HL-60 (cell line): Measurements from ENCODE around the gene MFSD2B.

Source experiments
- DNase-seq, 2 experiments: peaks; one replicate each; pipeline ENCODE4 v3.0.0-alpha.2; 2010 to 2020; ENCODE audit warnings: low read depth in 1 of 2, low spot score in 1 of 2
- H3K27ac ChIP-seq: fragments of 250-450 bp; sonication (Bioruptor Pico); replicated peaks from 2 replicates; pipeline ENCODE4 v1.5.1; 2020; ENCODE audit warnings: mild to moderate bottlenecking, moderate library complexity
- H3K27me3 ChIP-seq: fragments of 250-450 bp; sonication (Bioruptor Pico); 2 replicates; pipeline ENCODE4 v1.5.1; 2021; ENCODE audit warnings: mild to moderate bottlenecking, moderate library complexity; ENCODE audit not compliant: insufficient read depth, poor library complexity, severe bottlenecking
- H3K4me3 ChIP-seq: replicated peaks from 2 replicates; pipeline ENCODE4 v1.5.1; 2011; ENCODE audit warnings: mild to moderate bottlenecking, control low read depth, low read length; ENCODE audit not compliant: insufficient read depth
- GABPA ChIP-seq: IDR thresholded peaks from 2 replicates; pipeline ENCODE4 v1.6.1; 2012; ENCODE audit warnings: low read depth
- POLR2AphosphoS5 ChIP-seq: IDR thresholded peaks from 2 replicates; pipeline ENCODE4 v1.6.1; 2012; ENCODE audit warnings: low read depth
- SPI1 ChIP-seq: IDR thresholded peaks from 2 replicates; pipeline ENCODE4 v1.6.1; 2012; ENCODE audit warnings: low read depth, mild to moderate bottlenecking, borderline replicate concordance
- long read RNA-seq: library from polyadenylated mRNA; unstranded; transcript quantifications from one replicate; pipeline ENCODE4 v2.0.0, GENCODE V29; 2020
- TF ChIP-seq, protein P1 (sequence below): IDR thresholded peaks from 2 replicates; pipeline ENCODE4 v1.6.1; 2012; ENCODE audit warnings: low read depth; ENCODE audit not compliant: insufficient replicate concordance
- TF ChIP-seq, protein P2 (sequence below): IDR thresholded peaks from one replicate; pipeline ENCODE4 v1.5.1; 2011; ENCODE audit warnings: low read length, control low read depth, inconsistent platforms; ENCODE audit not compliant: insufficient read depth

The MFSD2B gene, protein sequence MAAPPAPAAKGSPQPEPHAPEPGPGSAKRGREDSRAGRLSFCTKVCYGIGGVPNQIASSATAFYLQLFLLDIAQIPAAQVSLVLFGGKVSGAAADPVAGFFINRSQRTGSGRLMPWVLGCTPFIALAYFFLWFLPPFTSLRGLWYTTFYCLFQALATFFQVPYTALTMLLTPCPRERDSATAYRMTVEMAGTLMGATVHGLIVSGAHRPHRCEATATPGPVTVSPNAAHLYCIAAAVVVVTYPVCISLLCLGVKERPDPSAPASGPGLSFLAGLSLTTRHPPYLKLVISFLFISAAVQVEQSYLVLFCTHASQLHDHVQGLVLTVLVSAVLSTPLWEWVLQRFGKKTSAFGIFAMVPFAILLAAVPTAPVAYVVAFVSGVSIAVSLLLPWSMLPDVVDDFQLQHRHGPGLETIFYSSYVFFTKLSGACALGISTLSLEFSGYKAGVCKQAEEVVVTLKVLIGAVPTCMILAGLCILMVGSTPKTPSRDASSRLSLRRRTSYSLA
- long read RNA-seq, partial matches to known transcripts, result 0 of 1 reads
- long read RNA-seq, other reads (novel, unspliced or antisense), result 1 of 1 reads

DNA sequence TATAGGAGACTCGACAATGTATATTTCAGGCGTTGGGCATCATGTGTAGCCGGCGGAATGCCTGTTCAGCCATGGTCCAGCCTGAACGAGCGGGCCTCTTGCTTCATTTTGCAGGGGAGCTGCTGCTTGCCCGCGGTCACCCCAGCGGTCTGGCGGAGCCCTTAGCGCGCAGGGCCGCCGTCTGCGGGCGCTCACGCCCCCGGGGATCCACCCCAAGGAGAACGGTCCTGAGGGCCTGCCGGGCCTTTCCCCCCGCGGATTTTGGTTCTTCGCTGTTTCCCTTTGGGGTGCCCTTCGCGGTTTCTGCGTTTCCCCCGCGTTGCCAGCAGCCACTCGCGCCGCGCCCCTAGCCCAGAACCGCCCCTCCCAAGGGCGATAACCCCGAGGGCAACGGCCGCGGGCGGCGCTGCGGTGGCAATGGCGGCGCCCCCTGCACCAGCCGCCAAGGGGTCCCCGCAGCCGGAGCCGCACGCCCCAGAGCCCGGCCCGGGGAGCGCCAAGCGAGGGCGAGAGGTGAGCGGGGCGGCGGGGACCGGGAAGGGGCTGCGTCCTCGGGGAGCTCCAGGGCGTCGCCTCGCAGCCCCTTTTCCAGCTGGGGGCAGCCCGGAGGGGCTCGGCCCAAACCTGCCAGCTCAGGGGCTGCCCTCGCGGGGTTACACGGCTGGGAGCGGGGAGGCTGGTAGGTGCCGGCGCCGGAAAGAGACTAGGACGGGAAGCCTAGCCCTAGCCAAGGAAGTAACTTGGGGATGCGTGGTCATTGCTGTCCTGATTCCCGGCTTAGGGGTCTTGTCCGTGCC is at the start of gene MFSD2B:
TSS of gene MFSD2B (plus strand) at position 406 of the 797 bp plus-strand sequence. CDS start at position 418, 12 bp downstream.
- no peak within 1 kb of the TSS for H3K27ac ChIP-seq
- no peak for DNase-seq
- no peak for TF ChIP-seq GABPA
- TF ChIP-seq POLR2AphosphoS5, result no peak
- TF ChIP-seq, protein P1, sequence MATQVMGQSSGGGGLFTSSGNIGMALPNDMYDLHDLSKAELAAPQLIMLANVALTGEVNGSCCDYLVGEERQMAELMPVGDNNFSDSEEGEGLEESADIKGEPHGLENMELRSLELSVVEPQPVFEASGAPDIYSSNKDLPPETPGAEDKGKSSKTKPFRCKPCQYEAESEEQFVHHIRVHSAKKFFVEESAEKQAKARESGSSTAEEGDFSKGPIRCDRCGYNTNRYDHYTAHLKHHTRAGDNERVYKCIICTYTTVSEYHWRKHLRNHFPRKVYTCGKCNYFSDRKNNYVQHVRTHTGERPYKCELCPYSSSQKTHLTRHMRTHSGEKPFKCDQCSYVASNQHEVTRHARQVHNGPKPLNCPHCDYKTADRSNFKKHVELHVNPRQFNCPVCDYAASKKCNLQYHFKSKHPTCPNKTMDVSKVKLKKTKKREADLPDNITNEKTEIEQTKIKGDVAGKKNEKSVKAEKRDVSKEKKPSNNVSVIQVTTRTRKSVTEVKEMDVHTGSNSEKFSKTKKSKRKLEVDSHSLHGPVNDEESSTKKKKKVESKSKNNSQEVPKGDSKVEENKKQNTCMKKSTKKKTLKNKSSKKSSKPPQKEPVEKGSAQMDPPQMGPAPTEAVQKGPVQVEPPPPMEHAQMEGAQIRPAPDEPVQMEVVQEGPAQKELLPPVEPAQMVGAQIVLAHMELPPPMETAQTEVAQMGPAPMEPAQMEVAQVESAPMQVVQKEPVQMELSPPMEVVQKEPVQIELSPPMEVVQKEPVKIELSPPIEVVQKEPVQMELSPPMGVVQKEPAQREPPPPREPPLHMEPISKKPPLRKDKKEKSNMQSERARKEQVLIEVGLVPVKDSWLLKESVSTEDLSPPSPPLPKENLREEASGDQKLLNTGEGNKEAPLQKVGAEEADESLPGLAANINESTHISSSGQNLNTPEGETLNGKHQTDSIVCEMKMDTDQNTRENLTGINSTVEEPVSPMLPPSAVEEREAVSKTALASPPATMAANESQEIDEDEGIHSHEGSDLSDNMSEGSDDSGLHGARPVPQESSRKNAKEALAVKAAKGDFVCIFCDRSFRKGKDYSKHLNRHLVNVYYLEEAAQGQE, result no peak
- TF ChIP-seq, protein P2, sequence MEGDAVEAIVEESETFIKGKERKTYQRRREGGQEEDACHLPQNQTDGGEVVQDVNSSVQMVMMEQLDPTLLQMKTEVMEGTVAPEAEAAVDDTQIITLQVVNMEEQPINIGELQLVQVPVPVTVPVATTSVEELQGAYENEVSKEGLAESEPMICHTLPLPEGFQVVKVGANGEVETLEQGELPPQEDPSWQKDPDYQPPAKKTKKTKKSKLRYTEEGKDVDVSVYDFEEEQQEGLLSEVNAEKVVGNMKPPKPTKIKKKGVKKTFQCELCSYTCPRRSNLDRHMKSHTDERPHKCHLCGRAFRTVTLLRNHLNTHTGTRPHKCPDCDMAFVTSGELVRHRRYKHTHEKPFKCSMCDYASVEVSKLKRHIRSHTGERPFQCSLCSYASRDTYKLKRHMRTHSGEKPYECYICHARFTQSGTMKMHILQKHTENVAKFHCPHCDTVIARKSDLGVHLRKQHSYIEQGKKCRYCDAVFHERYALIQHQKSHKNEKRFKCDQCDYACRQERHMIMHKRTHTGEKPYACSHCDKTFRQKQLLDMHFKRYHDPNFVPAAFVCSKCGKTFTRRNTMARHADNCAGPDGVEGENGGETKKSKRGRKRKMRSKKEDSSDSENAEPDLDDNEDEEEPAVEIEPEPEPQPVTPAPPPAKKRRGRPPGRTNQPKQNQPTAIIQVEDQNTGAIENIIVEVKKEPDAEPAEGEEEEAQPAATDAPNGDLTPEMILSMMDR, result no peak
- peaks cover 35% of the 10 kb centered on the region for H3K27me3 ChIP-seq
- peak within 1 kb of the TSS; percentile 35 for H3K4me3 ChIP-seq

DNA sequence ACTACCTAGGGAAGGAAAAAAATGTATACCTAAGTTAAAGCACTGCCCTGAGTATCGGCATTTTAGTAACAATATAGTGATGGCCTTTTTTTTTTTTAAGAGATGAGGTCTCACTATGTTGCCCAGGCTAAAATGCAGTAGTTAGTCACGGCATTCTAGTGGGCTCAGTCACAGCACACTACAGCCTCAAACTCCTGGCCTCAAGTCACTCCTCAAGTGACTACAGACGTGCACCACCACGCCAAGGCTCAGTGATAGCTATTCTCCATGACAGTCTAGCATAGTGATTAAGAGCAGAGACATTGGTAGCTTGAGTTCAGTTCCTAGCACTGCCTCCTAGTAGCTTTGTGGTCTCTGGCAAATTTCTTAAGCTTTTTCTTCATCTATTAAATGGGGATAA is 42.0 kb upstream of the MFSD2B start:
- H3K4me3 ChIP-seq, result no peak overlapping the region
- no peak overlapping the region for H3K27ac ChIP-seq
- no peaks in the 10 kb centered on the region for H3K27me3 ChIP-seq
- TF ChIP-seq SPI1, result no peak
- no peak for DNase-seq

DNA sequence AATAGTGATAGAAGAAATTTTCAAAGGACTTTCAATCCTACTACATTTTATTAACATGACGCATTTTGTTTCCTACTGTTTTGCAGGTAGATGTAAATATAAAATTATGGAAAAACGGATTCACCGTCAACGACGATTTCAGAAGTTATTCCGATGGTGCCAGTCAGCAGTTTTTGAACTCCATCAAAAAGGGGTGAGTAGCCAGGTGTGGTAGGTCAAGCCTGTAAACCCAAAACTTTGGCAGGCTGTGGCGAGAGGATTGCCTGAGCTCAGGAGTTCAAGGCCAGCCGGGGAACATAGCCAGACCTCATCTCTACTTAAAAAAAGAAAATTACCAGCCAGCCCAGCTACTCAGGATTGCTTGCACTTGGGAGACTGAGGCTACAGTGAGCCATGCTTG is 33.0 kb upstream of the MFSD2B start:
- TF ChIP-seq POLR2AphosphoS5, result no peak
- no peak for TF ChIP-seq GABPA
- Histone ChIP-seq H3K27me3 (no peaks in the 10 kb centered on the region), H3K4me3 (no peak overlapping the region)

DNA sequence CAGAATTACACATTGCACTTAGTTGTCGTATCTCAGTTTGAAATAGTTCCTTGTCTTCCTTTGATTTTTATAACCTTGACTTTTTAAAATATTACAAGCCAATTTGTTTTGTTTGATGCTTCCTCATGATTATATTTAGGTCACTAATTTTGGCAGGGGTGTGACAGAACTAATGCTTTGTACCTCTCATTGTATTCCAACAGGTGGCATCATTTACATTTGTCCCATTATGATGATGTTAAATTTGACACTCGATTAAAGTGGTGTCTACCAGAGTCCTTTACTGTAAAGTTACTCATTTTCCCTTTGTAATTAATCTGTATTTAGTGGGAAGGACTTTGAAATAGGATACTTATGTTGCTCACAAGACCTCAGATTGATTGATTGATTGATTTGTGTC is 21.5 kb upstream of the MFSD2B start:
- H3K27ac ChIP-seq, result no peak overlapping the region
- H3K27me3 ChIP-seq, result no peaks in the 10 kb centered on the region
- DNase-seq, result no peak
- H3K4me3 ChIP-seq, result no peak overlapping the region
- TF ChIP-seq, protein P2, result peak; percentile 7
- TF ChIP-seq SPI1, result no peak

More for the DNA sequence above, 33.0 kb upstream of the MFSD2B start:
- no peak for DNase-seq
- H3K27ac ChIP-seq, result no peak overlapping the region

DNA sequence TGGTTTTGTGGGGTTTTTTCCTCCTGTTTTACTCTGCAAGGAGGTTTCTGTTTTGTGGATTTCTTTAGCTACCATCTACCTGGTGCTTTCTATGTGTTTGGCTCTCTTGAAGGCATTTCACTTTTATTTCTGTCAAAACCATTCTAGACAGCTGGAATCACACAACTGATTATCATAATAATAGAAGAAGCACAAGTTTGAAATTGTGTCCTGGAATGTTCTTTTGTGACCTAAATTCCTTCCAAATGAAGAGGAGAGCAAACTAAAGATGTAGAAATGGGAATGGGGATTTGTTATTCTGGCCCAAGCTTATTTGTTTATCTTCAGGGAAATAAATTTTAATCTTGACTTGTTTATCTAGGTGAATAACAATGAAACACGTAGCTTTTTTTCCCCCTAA is 17.0 kb upstream of the MFSD2B start:
- Histone ChIP-seq H3K27ac (no peak overlapping the region), H3K4me3 (no peak overlapping the region), H3K27me3 (no peaks in the 10 kb centered on the region)
- no peak for TF ChIP-seq SPI1
- TF ChIP-seq POLR2AphosphoS5, result no peak
- TF ChIP-seq, protein P1, result no peak
- TF ChIP-seq, protein P2, result no peak
- no peak for TF ChIP-seq GABPA
- DNase-seq, result no peak
